OCI-LY1 (cell line): ENCODE data around the gene MMP23B.

Experiments
- H2AFZ ChIP-seq: fragments of 200-600 bp; sonication (generic), shearing (Covaris generic); 2 replicates; pipeline ENCODE4 v1.6.0; 2014; ENCODE audit warnings: antibody characterized with exemption, mild to moderate bottlenecking, low read length
- H3F3A ChIP-seq: fragments of 200-600 bp; sonication (generic), shearing (Covaris generic); 2 replicates; pipeline ENCODE4 v1.6.0; 2014; ENCODE audit warnings: mild to moderate bottlenecking, antibody characterized with exemption, low read length, moderate library complexity; ENCODE audit not compliant: insufficient read depth
- H3K27ac ChIP-seq: fragments of 200-600 bp; sonication (generic); 2 replicates; pipeline ENCODE4 v1.5.1; 2014; ENCODE audit warnings: low read length, mixed run types, mild to moderate bottlenecking, low read depth; ENCODE audit not compliant: poor library complexity, severe bottlenecking
- H3K27me3 ChIP-seq: fragments of 200-600 bp; sonication (generic); 2 replicates; pipeline ENCODE4 v1.6.0; 2014; ENCODE audit warnings: antibody characterized with exemption, mild to moderate bottlenecking, low read length, moderate library complexity; ENCODE audit not compliant: insufficient read depth
- H3K36me3 ChIP-seq: fragments of 200-600 bp; sonication (generic); 2 replicates; pipeline ENCODE4 v1.6.1; 2014; ENCODE audit warnings: mild to moderate bottlenecking, antibody characterized with exemption, low read length, moderate library complexity, mixed read lengths; ENCODE audit not compliant: insufficient read depth
- H3K4me1 ChIP-seq: fragments of 200-600 bp; sonication (generic); 2 replicates; pipeline ENCODE4 v1.5.1; 2014; ENCODE audit warnings: mild to moderate bottlenecking, low read length, moderate library complexity; ENCODE audit not compliant: insufficient read depth, severe bottlenecking
- H3K4me2 ChIP-seq: fragments of 200-600 bp; sonication (generic), shearing (Covaris generic); 2 replicates; pipeline ENCODE4 v1.6.1; 2014; ENCODE audit warnings: low read length
- H3K4me3 ChIP-seq: fragments of 200-600 bp; sonication (generic); 2 replicates; pipeline ENCODE4 v1.5.1; 2014; ENCODE audit warnings: low read length, low read depth, mild to moderate bottlenecking, mixed read lengths; ENCODE audit not compliant: poor library complexity, severe bottlenecking
- H3K79me2 ChIP-seq: fragments of 200-600 bp; shearing (Covaris generic); 2 replicates; pipeline ENCODE4 v1.6.1; 2016; ENCODE audit warnings: mixed run types, low read length, mixed read lengths; ENCODE audit not compliant: insufficient read depth
- H3K9ac ChIP-seq: fragments of 200-600 bp; sonication (generic), shearing (Covaris generic); 2 replicates; pipeline ENCODE4 v1.6.1; 2014; ENCODE audit warnings: mild to moderate bottlenecking, low read length, mixed read lengths
- H3K9me2 ChIP-seq: fragments of 200-600 bp; sonication (generic), shearing (Covaris generic); 2 replicates; pipeline ENCODE4 v1.6.1; 2014; ENCODE audit warnings: low read depth, mild to moderate bottlenecking, low read length, mixed read lengths
- H3K9me3 ChIP-seq: fragments of 200-600 bp; shearing (Covaris generic); 2 replicates; pipeline ENCODE4 v1.6.1; 2014; ENCODE audit warnings: low read length, mixed read lengths
- H4K20me1 ChIP-seq: fragments of 200-600 bp; sonication (generic), shearing (Covaris generic); 2 replicates; pipeline ENCODE4 v1.6.0; 2016; ENCODE audit warnings: mild to moderate bottlenecking, low read length; ENCODE audit not compliant: insufficient read depth
- EZH2 ChIP-seq: fragments of 200-600 bp; sonication (generic), shearing (Covaris generic); IDR thresholded peaks from 2 replicates; pipeline ENCODE4 v1.8.0; 2017; ENCODE audit warnings: borderline replicate concordance, mixed run types, mild to moderate bottlenecking, antibody characterized with exemption, low read length, moderate library complexity, mixed read lengths
- TF ChIP-seq, protein P1 (sequence below): fragments of 200-600 bp; sonication (generic), shearing (Covaris generic); IDR thresholded peaks from 2 replicates; pipeline ENCODE4 v1.5.1; 2017; ENCODE audit warnings: mild to moderate bottlenecking, antibody characterized with exemption, low read length, moderate library complexity, mixed read lengths

Gene MMP23B

GRCh38 chr1:1617516-1617915, 14.5 kb upstream of the MMP23B start:
- no peaks in the 10 kb centered on the region for H3K9me2 ChIP-seq
- no peaks in the 10 kb centered on the region for H3K79me2 ChIP-seq
- no peak overlapping the region for H3K9ac ChIP-seq
- no peaks in the 10 kb centered on the region for H3F3A ChIP-seq
- no peak overlapping the region for H3K27ac ChIP-seq
- H3K4me1 ChIP-seq = peaks cover 25% of the 10 kb centered on the region
- H4K20me1 ChIP-seq = no peaks in the 10 kb centered on the region
- H3K4me2 ChIP-seq = no peak overlapping the region
- no peaks in the 10 kb centered on the region; the same call in 1 of the 2 replicates for H3K27me3 ChIP-seq
- H3K4me3 ChIP-seq = no peak overlapping the region
- no peaks in the 10 kb centered on the region for H3K9me3 ChIP-seq
- H3K36me3 ChIP-seq = no peaks in the 10 kb centered on the region; the same call in 1 of the 2 replicates
- TF ChIP-seq, protein P1, sequence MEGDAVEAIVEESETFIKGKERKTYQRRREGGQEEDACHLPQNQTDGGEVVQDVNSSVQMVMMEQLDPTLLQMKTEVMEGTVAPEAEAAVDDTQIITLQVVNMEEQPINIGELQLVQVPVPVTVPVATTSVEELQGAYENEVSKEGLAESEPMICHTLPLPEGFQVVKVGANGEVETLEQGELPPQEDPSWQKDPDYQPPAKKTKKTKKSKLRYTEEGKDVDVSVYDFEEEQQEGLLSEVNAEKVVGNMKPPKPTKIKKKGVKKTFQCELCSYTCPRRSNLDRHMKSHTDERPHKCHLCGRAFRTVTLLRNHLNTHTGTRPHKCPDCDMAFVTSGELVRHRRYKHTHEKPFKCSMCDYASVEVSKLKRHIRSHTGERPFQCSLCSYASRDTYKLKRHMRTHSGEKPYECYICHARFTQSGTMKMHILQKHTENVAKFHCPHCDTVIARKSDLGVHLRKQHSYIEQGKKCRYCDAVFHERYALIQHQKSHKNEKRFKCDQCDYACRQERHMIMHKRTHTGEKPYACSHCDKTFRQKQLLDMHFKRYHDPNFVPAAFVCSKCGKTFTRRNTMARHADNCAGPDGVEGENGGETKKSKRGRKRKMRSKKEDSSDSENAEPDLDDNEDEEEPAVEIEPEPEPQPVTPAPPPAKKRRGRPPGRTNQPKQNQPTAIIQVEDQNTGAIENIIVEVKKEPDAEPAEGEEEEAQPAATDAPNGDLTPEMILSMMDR = no peak
- H2AFZ ChIP-seq = no peak overlapping the region

DNA sequence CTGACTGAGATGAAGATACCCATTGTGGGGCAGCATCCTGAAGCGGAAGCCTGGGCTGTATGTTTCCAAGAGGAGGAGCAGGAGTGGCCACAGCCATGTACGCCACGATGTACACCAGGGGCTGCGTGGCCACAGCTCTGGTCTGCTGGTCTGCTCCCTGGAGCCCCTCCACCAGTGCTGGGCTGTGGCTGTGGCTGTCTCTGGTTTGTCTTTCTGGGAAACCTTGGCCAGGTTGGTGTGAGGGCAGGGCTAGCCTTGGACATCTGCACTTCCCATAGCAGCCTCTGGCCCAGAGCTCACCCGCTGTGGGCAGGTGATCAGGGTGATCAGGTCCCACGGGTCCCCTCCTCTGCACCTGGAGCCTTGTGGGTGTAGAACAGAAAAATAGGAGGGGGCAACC, 14.0 kb upstream of the MMP23B start:
- H3K9ac ChIP-seq = no peak overlapping the region
- no peak for TF ChIP-seq EZH2
- TF ChIP-seq, protein P1 = no peak
- no peak overlapping the region for H3K4me2 ChIP-seq
- H3K27ac ChIP-seq = no peak overlapping the region
- H3K9me3 ChIP-seq = no peaks in the 10 kb centered on the region
- H3K4me1 ChIP-seq = peaks cover 25% of the 10 kb centered on the region
- H3K9me2 ChIP-seq = no peaks in the 10 kb centered on the region
- H2AFZ ChIP-seq = no peak overlapping the region
- no peaks in the 10 kb centered on the region; the same call in 1 of the 2 replicates for H3K36me3 ChIP-seq
- no peaks in the 10 kb centered on the region; the same call in 1 of the 2 replicates for H3K27me3 ChIP-seq
- H3F3A ChIP-seq = no peaks in the 10 kb centered on the region
- no peaks in the 10 kb centered on the region for H4K20me1 ChIP-seq
- H3K79me2 ChIP-seq = no peaks in the 10 kb centered on the region
- H3K4me3 ChIP-seq = no peak overlapping the region

GRCh38 chr1:1618396-1619068, 13.4 kb upstream of the MMP23B start:
- no peak for TF ChIP-seq EZH2
- TF ChIP-seq, protein P1 = no peak
- Histone ChIP-seq H3K27me3 (no peaks in the 10 kb centered on the region; the same call in 1 of the 2 replicates), H3K36me3 (no peaks in the 10 kb centered on the region; the same call in 1 of the 2 replicates), H3K9ac (no peak overlapping the region), H3K27ac (no peak overlapping the region), H3K4me2 (no peak overlapping the region), H4K20me1 (no peaks in the 10 kb centered on the region), H3K4me1 (peaks cover 24% of the 10 kb centered on the region), H3K4me3 (no peak overlapping the region), H2AFZ (no peak overlapping the region), H3F3A (no peaks in the 10 kb centered on the region), H3K79me2 (no peaks in the 10 kb centered on the region), H3K9me3 (no peaks in the 10 kb centered on the region), H3K9me2 (no peaks in the 10 kb centered on the region)
